Stimulated activated CD8-positive, alpha-beta memory T cell treated with anti-CD3 and anti-CD28 coated beads, Interleukin-15, amount 100 ng/mL, for 4 hours (primary cell): ENCODE data around the gene ARHGAP8.

Source experiments
- DNase-seq, 2 donors: peaks; one replicate each; pipeline ENCODE4 v3.0.0-alpha.2; 2020; ENCODE audit warnings: low read depth in 2 of 2

ARHGAP8 gene

GRCh38 chr22:44724859-44725258 is 27.5 kb upstream of the ARHGAP8 start:
- no peak for DNase-seq

- no peak for DNase-seq
These were observed 25.9 kb upstream of the ARHGAP8 start for GRCh38 chr22:44726439-44726838.

- no peak for DNase-seq
These were observed 25.2 kb upstream of the ARHGAP8 start for GRCh38 chr22:44727148-44727547.

GRCh38 chr22:44727709-44728108 is 24.7 kb upstream of the ARHGAP8 start:
- DNase-seq: no peak

GRCh38 chr22:44728761-44729324 is 23.5 kb upstream of the ARHGAP8 start:
- DNase-seq: no peak

GRCh38 chr22:44729391-44730021 is 22.9 kb upstream of the ARHGAP8 start:
- no peak for DNase-seq

GRCh38 chr22:44730022-44730393 is 22.4 kb upstream of the ARHGAP8 start:
- no peak for DNase-seq

- no peak for DNase-seq
These were observed 21.7 kb upstream of the ARHGAP8 start for GRCh38 chr22:44730490-44731356.

- DNase-seq: no peak
These were observed 20.9 kb upstream of the ARHGAP8 start for GRCh38 chr22:44731357-44731970.

GRCh38 chr22:44732017-44732561 is 20.3 kb upstream of the ARHGAP8 start:
- no peak for DNase-seq

- no peak for DNase-seq
These were observed 19.7 kb upstream of the ARHGAP8 start for GRCh38 chr22:44732661-44733060.

GRCh38 chr22:44733426-44734106 is 18.8 kb upstream of the ARHGAP8 start:
- DNase-seq: no peak

GRCh38 chr22:44734278-44734677 is 18.1 kb upstream of the ARHGAP8 start:
- DNase-seq: no peak

- DNase-seq: no peak
These were observed 17.4 kb upstream of the ARHGAP8 start for GRCh38 chr22:44734801-44735517.

- DNase-seq: peak; percentile 51 to 57
These were observed 16.6 kb upstream of the ARHGAP8 start for GRCh38 chr22:44735518-44736428.

- DNase-seq: no peak
These were observed 15.6 kb upstream of the ARHGAP8 start for GRCh38 chr22:44736581-44737405.

GRCh38 chr22:44737406-44738346 is 14.7 kb upstream of the ARHGAP8 start:
- DNase-seq: no peak

- DNase-seq: no peak
These were observed 14.0 kb upstream of the ARHGAP8 start for GRCh38 chr22:44738347-44738715.
